Stimulated activated CD4-positive, alpha-beta T cell treated with anti-CD3 and anti-CD28 coated beads, TNF-alpha, amount 100 ng/mL, for 4 hours (primary cell): ENCODE measurements around the gene GAGE10.
"Not testable (repeated sequence)": the region's sequence is repeated elsewhere in the genome, so short reads cannot be mapped to it uniquely, and the experiment has no call there.

Experiments used
- DNase-seq, 3 experiments: peaks; one replicate each; pipeline ENCODE4 v3.0.0-alpha.2; 2020; ENCODE audit warnings: low read depth in 3 of 3

Gene GAGE10

DNA sequence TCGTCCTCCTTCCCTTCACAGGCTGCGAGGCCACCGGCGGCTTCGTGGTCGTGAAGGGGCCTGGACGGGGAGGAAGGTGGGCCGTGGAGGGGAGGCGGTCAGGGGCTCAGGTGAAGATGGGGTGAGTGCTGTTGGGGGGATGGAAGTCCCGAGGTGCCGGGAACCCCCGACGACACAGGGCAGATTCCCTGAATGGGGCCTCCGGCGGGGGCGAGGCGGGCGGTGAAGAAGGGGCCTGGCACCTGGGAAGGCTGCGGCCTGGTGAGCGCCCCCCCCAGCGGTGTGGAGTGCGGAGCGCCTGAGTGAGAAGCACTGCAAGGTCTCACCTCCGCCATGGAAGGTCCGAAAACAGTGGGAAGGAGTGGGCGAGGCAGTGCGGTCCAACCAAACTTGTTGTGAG lies 18.8 kb downstream of the GAGE10 start:
- DNase-seq = not testable (repeated sequence)

DNA sequence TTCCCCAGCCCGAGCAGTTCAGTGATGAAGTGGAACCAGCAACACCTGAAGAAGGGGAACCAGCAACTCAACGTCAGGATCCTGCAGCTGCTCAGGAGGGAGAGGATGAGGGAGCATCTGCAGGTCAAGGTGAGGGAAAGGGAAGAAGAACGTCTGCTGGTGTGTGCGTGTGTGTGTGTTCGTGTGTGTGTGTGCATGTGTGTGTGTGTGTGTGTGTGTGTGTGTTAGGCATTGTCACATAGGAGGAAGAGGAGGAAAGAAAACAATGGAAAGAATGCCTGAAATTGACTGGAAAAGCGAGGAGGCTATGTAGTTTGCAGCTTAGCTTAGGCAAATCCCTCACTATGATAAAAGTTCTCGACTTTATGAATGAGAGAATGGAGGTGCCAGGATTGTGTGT lies 20.3 kb downstream of the GAGE10 start:
- not testable (repeated sequence) for DNase-seq

DNA sequence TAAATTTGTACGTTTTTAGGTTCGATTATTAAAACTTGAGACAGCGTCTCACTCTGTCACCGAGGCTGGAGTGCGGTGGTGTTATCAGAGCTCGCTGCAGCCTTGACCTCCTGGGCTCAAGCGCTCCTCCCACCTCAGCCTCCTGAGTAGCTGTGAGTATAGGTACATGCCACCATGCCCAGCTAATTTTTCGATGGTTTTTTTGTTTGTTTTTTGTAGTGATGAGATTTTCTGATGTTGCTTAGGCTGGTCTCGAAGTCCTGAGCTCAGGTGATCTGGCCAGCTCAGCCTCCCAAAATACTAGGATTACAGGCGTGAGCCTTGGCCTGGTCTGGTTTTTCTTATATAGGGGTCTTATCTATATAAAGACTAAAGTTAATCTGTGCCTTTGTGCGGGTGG lies 27.0 kb downstream of the GAGE10 start:
- not testable (repeated sequence) for DNase-seq

DNA sequence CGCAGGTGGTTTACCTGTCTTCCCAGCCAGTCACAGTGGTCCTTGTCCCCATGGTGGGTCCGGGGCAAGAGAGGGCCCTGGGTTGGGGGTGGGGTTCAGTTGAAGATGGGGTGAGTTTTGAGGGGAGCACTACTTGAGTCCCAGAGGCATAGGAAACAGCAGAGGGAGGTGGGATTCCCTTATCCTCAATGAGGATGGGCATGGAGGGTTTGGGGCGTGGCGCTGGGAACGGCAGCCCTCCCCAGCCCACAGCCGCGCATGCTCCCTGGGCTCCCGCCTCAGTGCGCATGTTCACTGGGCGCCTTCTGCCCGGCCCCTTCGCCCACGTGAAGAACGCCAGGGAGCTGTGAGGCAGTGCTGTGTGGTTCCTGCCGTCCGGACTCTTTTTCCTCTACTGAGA lies 27.8 kb downstream of the GAGE10 start, which contains the start of gene GAGE13:
Gene GAGE13, plus strand, starts transcription at position 301 of the 400 bp plus-strand sequence. CDS start 1,156 bp downstream, outside the sequence.
- not testable (repeated sequence) for DNase-seq

DNA sequence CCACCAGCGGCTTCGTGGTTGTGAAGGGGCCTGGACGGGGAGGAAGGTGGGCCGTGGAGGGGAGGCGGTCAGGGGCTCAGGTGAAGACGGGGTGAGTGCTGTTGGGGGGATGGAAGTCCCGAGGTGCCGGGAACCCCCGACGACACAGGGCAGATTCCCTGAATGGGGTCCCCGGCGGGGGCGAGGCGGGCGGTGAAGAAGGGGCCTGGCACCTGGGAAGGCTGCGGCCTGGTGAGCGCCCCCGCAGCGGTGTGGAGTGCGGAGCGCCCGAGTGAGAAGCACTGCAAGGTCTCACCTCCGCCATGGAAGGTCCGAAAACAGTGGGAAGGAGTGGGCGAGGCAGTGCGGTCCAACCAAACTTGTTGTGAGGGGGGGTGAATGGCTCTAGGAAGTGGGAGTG lies 28.4 kb downstream of the GAGE10 start:
- not testable (repeated sequence) for DNase-seq

DNA sequence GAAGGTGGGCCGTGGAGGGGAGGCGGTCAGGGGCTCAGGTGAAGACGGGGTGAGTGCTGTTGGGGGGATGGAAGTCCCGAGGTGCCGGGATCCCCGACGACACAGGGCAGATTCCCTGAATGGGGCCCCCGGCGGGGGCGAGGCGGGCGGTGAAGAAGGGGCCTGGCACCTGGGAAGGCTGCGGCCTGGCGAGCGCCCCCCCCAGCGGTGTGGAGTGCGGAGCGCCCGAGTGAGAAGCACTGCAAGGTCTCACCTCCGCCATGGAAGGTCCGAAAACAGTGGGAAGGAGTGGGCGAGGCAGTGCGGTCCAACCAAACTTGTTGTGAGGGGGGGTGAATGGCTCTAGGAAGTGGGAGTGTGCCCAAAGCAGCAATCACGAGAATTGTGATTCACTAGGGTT lies 38.0 kb downstream of the GAGE10 start:
- not testable (repeated sequence) for DNase-seq

DNA sequence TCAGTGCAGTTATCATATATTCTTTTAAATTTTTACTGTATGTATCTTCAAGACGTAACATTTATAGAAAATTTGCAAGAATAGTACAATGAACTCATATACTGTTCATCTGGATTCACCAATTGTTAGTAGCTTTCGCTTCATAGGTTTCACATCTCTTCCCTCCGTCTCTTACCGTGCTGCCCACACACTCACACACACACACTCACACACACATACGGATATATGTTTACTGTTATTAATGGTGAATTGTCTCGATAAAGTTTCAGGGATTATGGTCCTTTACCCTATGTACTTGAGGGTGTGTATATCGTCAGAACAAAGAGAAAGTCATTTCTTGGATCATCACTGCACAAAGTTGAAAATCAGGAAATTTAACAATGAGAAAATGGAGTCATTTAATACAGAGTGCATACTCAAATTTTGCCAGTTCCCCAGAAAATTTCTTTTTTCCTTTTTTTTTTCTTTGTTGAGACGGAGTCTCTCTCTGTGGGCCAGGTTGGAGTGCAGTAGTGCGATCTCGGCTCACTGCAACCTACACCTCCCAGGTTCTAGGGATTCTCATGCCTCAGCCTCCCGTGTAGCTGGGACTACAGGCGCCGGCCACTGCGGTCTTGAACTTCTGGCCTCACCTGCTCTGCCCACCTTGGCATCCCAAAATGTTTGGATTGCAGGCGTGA lies 41.2 kb downstream of the GAGE10 start:
- DNase-seq = not testable (repeated sequence)

DNA sequence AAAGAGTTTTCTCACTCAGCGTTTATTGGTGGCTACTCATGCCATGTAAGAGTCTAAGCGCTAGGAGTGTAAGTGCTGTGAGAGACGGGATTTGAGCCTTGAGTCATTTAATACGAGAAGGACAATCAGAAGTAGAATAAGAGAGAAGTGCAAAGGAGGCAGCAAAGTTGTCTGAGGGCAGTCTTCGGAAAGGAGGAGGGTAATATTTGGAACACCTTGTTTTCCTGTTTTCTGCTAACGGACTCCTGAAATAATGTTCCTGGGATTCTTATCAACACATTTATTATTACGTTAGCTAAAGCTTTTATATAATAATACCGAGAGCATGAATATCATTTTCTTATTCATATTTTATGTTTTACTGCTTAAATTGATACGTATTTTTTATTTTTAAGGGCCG lies 42.0 kb downstream of the GAGE10 start:
- DNase-seq = not testable (repeated sequence)

DNA sequence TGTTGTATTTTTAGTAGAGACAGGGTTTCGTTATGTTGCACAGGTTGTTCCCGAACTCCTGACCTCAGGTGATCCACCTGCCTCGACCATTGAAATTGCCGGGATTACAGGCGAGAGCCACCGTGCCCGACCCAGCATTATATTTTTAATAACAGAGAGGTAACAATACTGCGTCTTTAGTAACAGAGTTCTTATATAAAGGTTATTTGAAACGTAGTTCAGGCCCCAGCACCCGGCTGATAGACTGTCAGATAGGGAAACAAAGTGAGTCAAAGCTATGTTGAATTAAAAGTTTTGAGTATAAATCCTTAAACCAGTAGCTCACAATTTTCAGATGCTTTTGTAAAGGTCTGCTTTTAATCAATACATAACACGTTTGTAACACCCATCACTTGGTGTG lies 42.7 kb downstream of the GAGE10 start:
- not testable (repeated sequence) for DNase-seq
